ENCODE results near the gene PSMA2. TPM values are rescaled to one million over a fixed set of nuclear protein-coding genes. Genes with fewer than 3 reads are reported as not detected.

PSMA2 gene
- total RNA-seq, 1 experiment from 2014 or later = 159 TPM

DNA sequence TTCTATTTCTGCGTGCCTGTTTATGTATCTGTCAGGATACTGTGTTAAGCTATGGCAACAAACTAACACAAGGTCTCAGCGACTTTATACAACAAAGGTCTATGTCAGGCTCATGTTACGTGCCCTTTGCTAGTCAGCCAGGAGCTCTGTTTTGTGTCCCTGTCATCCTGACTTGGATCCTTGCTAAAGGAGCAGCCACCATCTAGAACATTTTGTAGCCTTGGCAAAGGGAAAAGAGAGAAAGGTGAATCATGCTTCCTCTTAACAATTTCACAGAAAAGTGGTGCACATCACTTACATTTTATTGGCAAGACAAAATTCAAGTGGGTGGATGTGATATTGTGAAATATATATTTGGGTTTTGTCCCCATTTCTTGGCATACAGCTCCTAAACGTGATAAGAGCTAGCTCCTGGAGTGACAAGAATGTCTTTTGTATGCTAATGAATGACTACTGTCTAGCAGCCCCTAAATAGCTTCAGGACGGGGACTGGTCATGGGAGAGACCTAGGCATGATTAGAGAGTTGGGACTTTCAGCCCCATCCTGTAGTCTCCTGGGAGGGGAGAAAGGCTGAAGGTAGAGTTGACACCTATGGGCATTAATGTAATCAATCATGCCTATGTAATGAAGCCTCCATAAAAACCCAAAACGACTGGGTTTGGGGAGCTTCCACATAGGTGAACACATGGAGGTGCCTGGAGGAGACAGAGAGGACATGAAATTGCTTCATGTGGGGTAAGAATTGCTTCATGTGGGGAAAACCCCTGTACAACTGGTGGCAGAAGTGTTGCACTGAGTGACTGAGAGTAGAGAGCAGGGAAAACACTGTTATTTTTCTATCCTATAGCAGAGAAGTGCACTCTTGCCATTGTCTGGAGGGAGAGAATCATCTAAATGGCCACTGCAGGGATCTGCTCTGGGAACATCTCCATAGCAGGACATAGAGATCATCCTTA lies 33.2 kb upstream of the PSMA2 start:
- H3K27ac Mint-ChIP-seq (ENCODE audit: unreplicated experiment) = no peak overlapping the region
- intact Hi-C loops (cut with micrococcal nuclease; ENCODE audit: unreplicated experiment) = no loop called here
- TF ChIP-seq, protein P1, sequence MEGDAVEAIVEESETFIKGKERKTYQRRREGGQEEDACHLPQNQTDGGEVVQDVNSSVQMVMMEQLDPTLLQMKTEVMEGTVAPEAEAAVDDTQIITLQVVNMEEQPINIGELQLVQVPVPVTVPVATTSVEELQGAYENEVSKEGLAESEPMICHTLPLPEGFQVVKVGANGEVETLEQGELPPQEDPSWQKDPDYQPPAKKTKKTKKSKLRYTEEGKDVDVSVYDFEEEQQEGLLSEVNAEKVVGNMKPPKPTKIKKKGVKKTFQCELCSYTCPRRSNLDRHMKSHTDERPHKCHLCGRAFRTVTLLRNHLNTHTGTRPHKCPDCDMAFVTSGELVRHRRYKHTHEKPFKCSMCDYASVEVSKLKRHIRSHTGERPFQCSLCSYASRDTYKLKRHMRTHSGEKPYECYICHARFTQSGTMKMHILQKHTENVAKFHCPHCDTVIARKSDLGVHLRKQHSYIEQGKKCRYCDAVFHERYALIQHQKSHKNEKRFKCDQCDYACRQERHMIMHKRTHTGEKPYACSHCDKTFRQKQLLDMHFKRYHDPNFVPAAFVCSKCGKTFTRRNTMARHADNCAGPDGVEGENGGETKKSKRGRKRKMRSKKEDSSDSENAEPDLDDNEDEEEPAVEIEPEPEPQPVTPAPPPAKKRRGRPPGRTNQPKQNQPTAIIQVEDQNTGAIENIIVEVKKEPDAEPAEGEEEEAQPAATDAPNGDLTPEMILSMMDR (IDR thresholded peaks at IDR 0.05; ENCODE audit: insufficient read depth in 1 of 2, low read depth in 1 of 2, low read length in 1 of 2, severe bottlenecking in 1 of 2, unreplicated experiment in 1 of 2) = no peak
- H3K9me3 ChIP-seq = no peaks in the 10 kb centered on the region; the same call in 1 of the 2 replicates
- H3K27me3 Mint-ChIP-seq (ENCODE audit: insufficient read depth, unreplicated experiment) = peaks cover 22% of the 10 kb centered on the region
- no peaks in the 10 kb centered on the region for H3K9me3 Mint-ChIP-seq (ENCODE audit: unreplicated experiment)
- no peak for DNase-seq
- ChIA-PET CTCF (interaction anchor here (0.6 kb wide), 1 partner anchor 798 kb away, joined by 3 read pairs; no protein-coding TSS in a partner anchor), POLR2A (no interaction called here)
- H3K4me3 ChIP-seq (ENCODE audit: low read depth, low read length) = no peak overlapping the region
- no peaks in the 10 kb centered on the region for H3K36me3 ChIP-seq (ENCODE audit: control insufficient read depth, insufficient read depth, low read length)
- H3K4me1 Mint-ChIP-seq (ENCODE audit: low read depth, unreplicated experiment) = no peaks in the 10 kb centered on the region
- H3K27me3 ChIP-seq (replicated peaks; ENCODE audit: control insufficient read depth, insufficient read depth, low read length) = no peaks in the 10 kb centered on the region
- no peaks in the 10 kb centered on the region for H3K36me3 Mint-ChIP-seq (ENCODE audit: insufficient read depth, unreplicated experiment)
- H3K4me1 ChIP-seq = no peaks in the 10 kb centered on the region
- H3K4me3 Mint-ChIP-seq (ENCODE audit: unreplicated experiment) = no peak overlapping the region
- BruUV-seq (replicated peaks) = no TSS peak

DNA sequence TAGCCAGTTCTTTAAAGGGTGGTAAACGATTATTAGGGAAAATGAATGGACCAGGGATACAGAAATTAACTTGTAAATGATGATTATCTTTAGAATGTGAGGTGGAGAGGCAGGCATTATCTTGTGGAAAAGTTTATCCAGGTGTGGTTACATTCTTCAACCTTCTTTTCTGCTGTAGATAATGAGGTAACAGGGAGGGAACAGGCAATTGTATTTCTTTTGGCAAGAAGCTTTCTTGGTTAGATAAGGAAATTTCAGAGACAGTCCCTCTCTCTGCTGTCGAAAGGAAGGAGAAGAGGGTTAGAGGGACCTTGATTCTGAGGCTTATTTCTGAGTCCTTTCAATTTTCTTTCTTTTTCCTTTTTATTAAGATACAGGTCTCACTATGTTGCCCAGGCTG lies 32.3 kb upstream of the PSMA2 start:
- Mint-ChIP-seq H3K4me3 (ENCODE audit: unreplicated experiment) (no peak overlapping the region), H3K4me1 (ENCODE audit: low read depth, unreplicated experiment) (no peaks in the 10 kb centered on the region), H3K36me3 (ENCODE audit: insufficient read depth, unreplicated experiment) (no peaks in the 10 kb centered on the region), H3K27ac (ENCODE audit: unreplicated experiment) (no peak overlapping the region), H3K27me3 (ENCODE audit: insufficient read depth, unreplicated experiment) (peaks cover 22% of the 10 kb centered on the region), H3K9me3 (ENCODE audit: unreplicated experiment) (no peaks in the 10 kb centered on the region)
- H3K36me3 ChIP-seq (ENCODE audit: control insufficient read depth, insufficient read depth, low read length) = no peaks in the 10 kb centered on the region
- ChIA-PET POLR2A (no interaction called here), CTCF (no interaction called here)
- TF ChIP-seq, protein P1 (IDR thresholded peaks at IDR 0.05; ENCODE audit: insufficient read depth in 1 of 2, low read depth in 1 of 2, low read length in 1 of 2, severe bottlenecking in 1 of 2, unreplicated experiment in 1 of 2) = no peak
- peaks cover 3% of the 10 kb centered on the region; the same call in 1 of the 2 replicates for H3K9me3 ChIP-seq
- H3K4me1 ChIP-seq = no peaks in the 10 kb centered on the region
- intact Hi-C loops (cut with micrococcal nuclease; ENCODE audit: unreplicated experiment) = no loop called here
- no TSS peak for BruUV-seq (replicated peaks)
- no peaks in the 10 kb centered on the region for H3K27me3 ChIP-seq (replicated peaks; ENCODE audit: control insufficient read depth, insufficient read depth, low read length)
- H3K4me3 ChIP-seq (ENCODE audit: low read depth, low read length) = no peak overlapping the region
- no peak for DNase-seq

DNA sequence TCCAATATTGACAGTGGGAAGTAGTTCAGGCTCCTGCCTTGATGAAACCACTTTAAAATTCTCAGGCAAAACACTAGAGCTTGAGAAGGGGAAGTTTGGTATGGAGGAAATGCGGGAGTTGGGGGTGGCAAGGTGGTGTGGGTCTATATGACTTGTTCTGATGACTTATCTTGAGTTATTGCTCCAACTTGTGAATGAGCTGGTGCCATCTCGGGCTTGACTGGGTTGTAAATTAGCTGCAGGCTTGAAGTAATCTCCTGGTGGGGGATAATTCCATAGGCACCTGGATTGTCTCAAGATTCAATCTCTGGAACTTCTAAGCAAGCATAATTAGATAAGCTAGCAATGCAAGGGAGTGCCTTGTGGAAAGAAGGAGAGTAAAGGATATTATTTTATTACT lies 29.2 kb upstream of the PSMA2 start:
- intact Hi-C loops (cut with micrococcal nuclease; ENCODE audit: unreplicated experiment) = no loop called here
- Histone ChIP-seq H3K4me3 (ENCODE audit: low read depth, low read length) (no peak overlapping the region), H3K4me1 (no peaks in the 10 kb centered on the region), H3K27me3 (replicated peaks; ENCODE audit: control insufficient read depth, insufficient read depth, low read length) (no peaks in the 10 kb centered on the region), H3K36me3 (ENCODE audit: control insufficient read depth, insufficient read depth, low read length) (no peaks in the 10 kb centered on the region), H3K9me3 (peaks cover 6% of the 10 kb centered on the region; the same call in 1 of the 2 replicates)
- DNase-seq = no peak
- CTCF ChIA-PET = no interaction called here
- Mint-ChIP-seq H3K9me3 (ENCODE audit: unreplicated experiment) (no peaks in the 10 kb centered on the region), H3K27me3 (ENCODE audit: insufficient read depth, unreplicated experiment) (peaks cover 13% of the 10 kb centered on the region), H3K27ac (ENCODE audit: unreplicated experiment) (no peak overlapping the region), H3K4me1 (ENCODE audit: low read depth, unreplicated experiment) (no peaks in the 10 kb centered on the region), H3K36me3 (ENCODE audit: insufficient read depth, unreplicated experiment) (no peaks in the 10 kb centered on the region), H3K4me3 (ENCODE audit: unreplicated experiment) (no peak overlapping the region)
- no TSS peak for BruUV-seq (replicated peaks)
- TF ChIP-seq, protein P1 (IDR thresholded peaks at IDR 0.05; ENCODE audit: insufficient read depth in 1 of 2, low read depth in 1 of 2, low read length in 1 of 2, severe bottlenecking in 1 of 2, unreplicated experiment in 1 of 2) = no peak
- POLR2A ChIA-PET = no interaction called here

Measured in Caco-2 (cell line).